Measurements from ENCODE around the gene GNG7. TPM values are rescaled to one million over a fixed set of nuclear protein-coding genes. Genes with fewer than 3 reads are reported as not detected.

GNG7 gene
- total RNA-seq, 1 donor = not detected

GRCh38 chr19:2552859-2553258 lies 149.6 kb downstream of the GNG7 start:
- peak; percentile 72 for DNase-seq (ENCODE audit: low read depth)
- H3K4me3 ChIP-seq (ENCODE audit: low read depth, low read length) = peak overlapping the region; percentile 55
- TF ChIP-seq CTCF (IDR thresholded peaks at IDR 0.05; ENCODE audit: insufficient read depth, low read depth, low read length) = no peak

- no peak for TF ChIP-seq CTCF (IDR thresholded peaks at IDR 0.05; ENCODE audit: insufficient read depth, low read depth, low read length)
- no peak for DNase-seq (ENCODE audit: low read depth)
- H3K4me3 ChIP-seq (ENCODE audit: low read depth, low read length) = no peak overlapping the region
Observed at GRCh38 chr19:2551864-2552185, 150.7 kb downstream of the GNG7 start.

GRCh38 chr19:2551172-2551863 lies 151.2 kb downstream of the GNG7 start:
- TF ChIP-seq CTCF (IDR thresholded peaks at IDR 0.05; ENCODE audit: insufficient read depth, low read depth, low read length) = no peak
- DNase-seq (ENCODE audit: low read depth) = no peak
- no peak overlapping the region for H3K4me3 ChIP-seq (ENCODE audit: low read depth, low read length)

GRCh38 chr19:2550431-2551171 lies 151.9 kb downstream of the GNG7 start:
- DNase-seq (ENCODE audit: low read depth) = no peak
- no peak for TF ChIP-seq CTCF (IDR thresholded peaks at IDR 0.05; ENCODE audit: insufficient read depth, low read depth, low read length)
- H3K4me3 ChIP-seq (ENCODE audit: low read depth, low read length) = no peak overlapping the region

GRCh38 chr19:2549701-2550191 lies 152.7 kb downstream of the GNG7 start:
- no peak for TF ChIP-seq CTCF (IDR thresholded peaks at IDR 0.05; ENCODE audit: insufficient read depth, low read depth, low read length)
- DNase-seq (ENCODE audit: low read depth) = peak; percentile 82
- H3K4me3 ChIP-seq (ENCODE audit: low read depth, low read length) = no peak overlapping the region

- no peak overlapping the region for H3K4me3 ChIP-seq (ENCODE audit: low read depth, low read length)
- TF ChIP-seq CTCF (IDR thresholded peaks at IDR 0.05; ENCODE audit: insufficient read depth, low read depth, low read length) = no peak
- DNase-seq (ENCODE audit: low read depth) = no peak
Observed at GRCh38 chr19:2548966-2549365, 153.5 kb downstream of the GNG7 start.
